K562 (cell line): ENCODE data around the gene CDK1.

Source experiments
- GABPA ChIP-seq: fragments of 200-800 bp; sonication (Bioruptor generic); conservative IDR thresholded peaks from 2 replicates; pipeline ENCODE4 v1.6.1; 2016; ENCODE audit warnings: low read depth, missing genetic modification characterization, missing compliant biosample characterization
- MCM5 ChIP-seq: fragments of 450-650 bp; IDR thresholded peaks from 2 replicates; pipeline ENCODE4 v1.6.1; 2016; ENCODE audit warnings: low read depth
- USF2 ChIP-seq: sonication (generic); formaldehyde crosslinking; IDR thresholded peaks from 2 replicates; pipeline ENCODE4 v1.5.0; 2020; ENCODE audit warnings: missing genetic modification reagents
- ZBTB8A ChIP-seq: fragments of 450-650 bp; IDR thresholded peaks from 2 replicates; pipeline ENCODE4 v1.6.1; 2018; ENCODE audit warnings: mild to moderate bottlenecking, moderate library complexity; ENCODE audit not compliant: partially characterized antibody
- ZNF347 ChIP-seq: fragments of 450-650 bp; formaldehyde crosslinking; IDR thresholded peaks from 2 replicates; pipeline ENCODE4 v1.4.0; 2020; ENCODE audit warnings: low read depth, mild to moderate bottlenecking, moderate library complexity

- TF ChIP-seq ZBTB8A (no peak), ZNF347 (CRISPR knock-in tag) (no peak), USF2 (CRISPR knock-in tag) (no peak), GABPA (tag) (no peak), MCM5 (no peak)
Observed at GRCh38 chr10:60821656-60822055, 43.4 kb downstream of the CDK1 start.
